ENCODE results near the gene DEF6.

GRCh38 chr6:35293681-35294080, 3.9 kb upstream of the DEF6 start:
- TF ChIP-seq, protein P1, sequence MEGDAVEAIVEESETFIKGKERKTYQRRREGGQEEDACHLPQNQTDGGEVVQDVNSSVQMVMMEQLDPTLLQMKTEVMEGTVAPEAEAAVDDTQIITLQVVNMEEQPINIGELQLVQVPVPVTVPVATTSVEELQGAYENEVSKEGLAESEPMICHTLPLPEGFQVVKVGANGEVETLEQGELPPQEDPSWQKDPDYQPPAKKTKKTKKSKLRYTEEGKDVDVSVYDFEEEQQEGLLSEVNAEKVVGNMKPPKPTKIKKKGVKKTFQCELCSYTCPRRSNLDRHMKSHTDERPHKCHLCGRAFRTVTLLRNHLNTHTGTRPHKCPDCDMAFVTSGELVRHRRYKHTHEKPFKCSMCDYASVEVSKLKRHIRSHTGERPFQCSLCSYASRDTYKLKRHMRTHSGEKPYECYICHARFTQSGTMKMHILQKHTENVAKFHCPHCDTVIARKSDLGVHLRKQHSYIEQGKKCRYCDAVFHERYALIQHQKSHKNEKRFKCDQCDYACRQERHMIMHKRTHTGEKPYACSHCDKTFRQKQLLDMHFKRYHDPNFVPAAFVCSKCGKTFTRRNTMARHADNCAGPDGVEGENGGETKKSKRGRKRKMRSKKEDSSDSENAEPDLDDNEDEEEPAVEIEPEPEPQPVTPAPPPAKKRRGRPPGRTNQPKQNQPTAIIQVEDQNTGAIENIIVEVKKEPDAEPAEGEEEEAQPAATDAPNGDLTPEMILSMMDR (IDR thresholded peaks at IDR 0.05; ENCODE audit: low read depth, low read length): no peak
- no peak for TF ChIP-seq EZH2phosphoT487 (IDR thresholded peaks at IDR 0.05; ENCODE audit: low read depth)
